GM10248 (cell line): ENCODE data around the gene DRD4.
"Not testable (repeated sequence)": the region's sequence is repeated elsewhere in the genome, so short reads cannot be mapped to it uniquely, and the experiment has no call there.

Experiments used
- CTCF ChIA-PET: fragments of 300-600 bp; sonication (Branson Sonifier 250); formaldehyde crosslinking; extraction: SDS; loops from one replicate; lab custom pipeline; 2021; ENCODE audit warnings: antibody characterized with exemption; lab: Yijun Ruan, JAX
- POLR2A ChIA-PET: fragments of 350-650 bp; sonication (Branson Sonifier 250); formaldehyde crosslinking; extraction: SDS; loops from one replicate; lab custom pipeline; 2020; ENCODE audit warnings: antibody characterized with exemption; lab: Yijun Ruan, JAX
- DNase-seq: peaks from one replicate; pipeline ENCODE4 v3.0.0; 2012; ENCODE audit errors: extremely low spot score
- TF ChIP-seq, protein P1 (sequence below): IDR thresholded peaks from 2 replicates; pipeline ENCODE4 v1.5.1; 2012; ENCODE audit warnings: mild to moderate bottlenecking, low read depth; ENCODE audit errors: extremely low read depth, missing control alignments, control extremely low read depth

DRD4 gene

DNA sequence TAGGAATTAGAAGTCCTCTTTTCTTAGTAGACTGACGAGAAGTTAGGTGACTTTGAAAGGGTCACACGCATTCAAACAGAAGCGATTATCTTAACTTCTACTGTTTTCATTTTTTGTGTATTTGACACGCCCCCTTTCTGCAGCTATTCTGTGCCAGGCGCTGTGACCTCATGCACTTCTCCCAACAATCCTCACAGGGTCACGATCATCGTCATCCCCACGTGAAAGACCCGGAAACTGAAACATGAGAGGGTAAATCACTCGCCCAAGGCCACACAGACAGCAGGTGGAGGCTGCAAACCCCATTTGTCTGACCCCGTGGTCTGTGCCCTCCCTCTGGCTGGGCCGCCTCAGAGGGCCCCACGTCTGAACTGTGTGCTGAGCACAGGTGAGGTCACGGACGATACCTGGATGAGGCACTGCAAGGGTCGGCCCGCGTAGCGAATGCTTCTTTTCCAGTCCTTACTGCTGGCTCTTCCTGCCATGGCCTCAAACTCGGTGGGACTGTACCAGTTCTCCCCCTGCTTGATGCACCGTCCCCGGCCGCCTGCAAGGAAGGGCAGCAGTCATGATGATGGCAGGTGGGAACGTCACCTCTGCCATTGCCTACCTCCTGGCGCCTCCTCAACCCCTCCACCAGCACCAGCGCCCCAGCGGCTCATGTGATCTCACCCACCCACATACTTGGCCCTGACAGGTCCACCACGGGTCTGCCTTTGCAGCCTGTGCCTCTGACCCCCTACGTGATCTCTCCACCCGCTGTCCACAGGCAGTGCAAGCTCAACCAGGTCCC, 49.6 kb downstream of the DRD4 start:
- CTCF ChIA-PET = interaction anchor here (1.2 kb wide), 1 partner anchor 12 kb away, joined by 5 read pairs; no protein-coding TSS in a partner anchor
- TF ChIP-seq, protein P1, sequence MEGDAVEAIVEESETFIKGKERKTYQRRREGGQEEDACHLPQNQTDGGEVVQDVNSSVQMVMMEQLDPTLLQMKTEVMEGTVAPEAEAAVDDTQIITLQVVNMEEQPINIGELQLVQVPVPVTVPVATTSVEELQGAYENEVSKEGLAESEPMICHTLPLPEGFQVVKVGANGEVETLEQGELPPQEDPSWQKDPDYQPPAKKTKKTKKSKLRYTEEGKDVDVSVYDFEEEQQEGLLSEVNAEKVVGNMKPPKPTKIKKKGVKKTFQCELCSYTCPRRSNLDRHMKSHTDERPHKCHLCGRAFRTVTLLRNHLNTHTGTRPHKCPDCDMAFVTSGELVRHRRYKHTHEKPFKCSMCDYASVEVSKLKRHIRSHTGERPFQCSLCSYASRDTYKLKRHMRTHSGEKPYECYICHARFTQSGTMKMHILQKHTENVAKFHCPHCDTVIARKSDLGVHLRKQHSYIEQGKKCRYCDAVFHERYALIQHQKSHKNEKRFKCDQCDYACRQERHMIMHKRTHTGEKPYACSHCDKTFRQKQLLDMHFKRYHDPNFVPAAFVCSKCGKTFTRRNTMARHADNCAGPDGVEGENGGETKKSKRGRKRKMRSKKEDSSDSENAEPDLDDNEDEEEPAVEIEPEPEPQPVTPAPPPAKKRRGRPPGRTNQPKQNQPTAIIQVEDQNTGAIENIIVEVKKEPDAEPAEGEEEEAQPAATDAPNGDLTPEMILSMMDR = no peak
- POLR2A ChIA-PET = no interaction called here
- no peak for DNase-seq

DNA sequence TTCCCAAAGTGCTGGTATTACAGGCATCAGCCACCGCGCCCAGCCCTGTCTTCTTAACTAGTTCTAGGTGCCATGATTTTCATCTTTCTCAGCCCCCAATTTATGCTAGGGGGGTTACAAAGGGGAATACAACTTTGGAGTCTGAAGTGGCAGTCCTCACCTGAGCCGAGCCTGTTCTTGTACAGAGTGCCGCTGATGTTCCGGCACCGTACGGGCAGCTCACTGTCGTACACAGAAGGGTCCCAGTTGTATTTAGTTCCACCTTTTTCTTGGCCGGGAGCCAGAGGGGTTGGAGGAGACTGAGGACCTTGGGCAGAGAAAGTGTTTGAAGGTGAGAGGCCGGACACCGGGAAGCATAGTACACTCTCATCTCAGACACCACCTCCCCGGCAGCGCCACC, 50.7 kb downstream of the DRD4 start:
- no peak for DNase-seq
- TF ChIP-seq, protein P1 = no peak
- CTCF ChIA-PET = interaction anchor here (1.2 to 1.6 kb wide), 2 partner anchors 14 to 34 kb away, joined by 3 to 5 read pairs; no protein-coding TSS in a partner anchor
- POLR2A ChIA-PET = no interaction called here

DNA sequence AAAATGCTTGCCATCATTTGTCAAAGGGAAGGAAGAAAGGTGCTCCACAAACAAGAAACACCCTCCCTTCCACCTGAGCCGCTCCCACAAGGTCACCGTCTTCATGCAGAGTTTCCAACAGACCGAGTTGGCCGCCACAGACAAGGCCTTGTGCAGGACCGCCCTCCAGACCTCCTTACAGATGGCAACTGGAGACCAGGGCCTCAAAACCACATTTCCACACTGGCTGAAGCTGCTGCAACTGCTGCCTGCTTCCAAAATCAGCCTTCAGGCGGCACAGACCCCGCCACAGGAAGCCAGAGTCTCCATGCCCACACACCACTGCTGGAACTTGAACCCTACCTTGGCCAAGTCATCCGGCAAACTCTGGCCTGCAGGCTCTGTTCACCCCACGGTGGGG, 51.6 kb downstream of the DRD4 start:
- ChIA-PET CTCF (interaction anchor here (1.6 kb wide), 1 partner anchor 33 kb away, joined by 3 read pairs; no protein-coding TSS in a partner anchor), POLR2A (no interaction called here)
- TF ChIP-seq, protein P1 = no peak
- no peak for DNase-seq

DNA sequence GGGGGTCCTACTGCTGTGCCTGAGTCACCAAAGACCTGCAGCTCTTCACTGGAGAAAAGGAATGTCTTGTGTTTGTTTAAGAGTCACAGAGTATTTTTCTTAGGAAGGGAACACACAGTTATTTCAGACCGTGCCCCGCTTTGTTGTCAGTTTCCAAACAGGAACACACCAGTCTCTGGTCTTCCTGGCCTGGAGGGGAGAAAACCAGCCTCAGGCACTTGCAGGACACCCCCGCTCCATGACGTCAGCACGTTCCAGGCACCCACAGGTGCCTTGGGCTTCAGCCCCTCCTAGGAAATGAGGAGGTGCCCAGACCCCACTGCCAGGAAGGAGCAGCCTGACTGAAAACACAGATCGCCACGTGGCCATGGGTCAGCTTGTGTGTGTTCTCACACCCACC, 52.6 kb downstream of the DRD4 start:
- ChIA-PET CTCF (interaction anchor here (1.7 kb wide), 1 partner anchor 33 kb away, joined by 4 read pairs; no protein-coding TSS in a partner anchor), POLR2A (no interaction called here)
- DNase-seq = no peak
- TF ChIP-seq, protein P1 = no peak

DNA sequence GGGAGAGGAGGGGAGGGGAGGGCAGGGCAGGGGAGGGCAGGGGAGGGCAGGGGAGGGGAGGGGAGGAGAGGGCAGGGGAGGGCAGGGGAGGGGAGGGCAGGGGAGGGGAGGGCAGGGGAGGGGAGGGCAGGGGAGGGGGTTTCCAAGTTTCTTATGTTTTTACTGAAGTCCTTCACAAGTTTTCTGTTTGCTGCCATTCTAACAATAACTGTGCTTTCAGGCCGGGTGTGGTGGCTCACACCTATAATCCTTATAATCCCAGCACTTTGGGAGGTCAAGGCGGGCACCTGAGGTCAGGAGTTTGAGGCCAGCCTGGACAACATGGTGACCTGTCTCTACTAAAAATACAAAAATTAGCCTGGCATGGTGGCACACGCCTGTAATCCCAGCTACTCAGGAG, 53.2 kb downstream of the DRD4 start:
- DNase-seq, POLR2A ChIA-PET: not testable (repeated sequence)
- CTCF ChIA-PET = interaction anchor here (1.5 to 1.7 kb wide), 2 partner anchors 16 to 32 kb away, joined by 3 to 4 read pairs; no protein-coding TSS in a partner anchor
